Activated CD4-positive, alpha-beta memory T cell treated with anti-CD3 and anti-CD28 coated beads, Interleukin-2, amount 10 ng/mL, durations not matched to agents 7 days and 5 days (primary cell): ENCODE measurements around the gene CHAF1A. TPM values are rescaled to one million over a fixed set of nuclear protein-coding genes. Genes with fewer than 3 reads are reported as not detected.

Experiments
- CTCF ChIA-PET: fragments of 350-600 bp; sonication (Branson Sonifier 250); formaldehyde crosslinking; loops from one replicate; lab custom pipeline; 2021; ENCODE audit warnings: antibody characterized with exemption, inconsistent platforms; lab: Charles Lee
- POLR2A ChIA-PET: fragments of 350-600 bp; sonication (Branson Sonifier 250); formaldehyde crosslinking; loops from one replicate; lab custom pipeline; 2021; ENCODE audit warnings: antibody characterized with exemption; lab: Charles Lee
- DNase-seq: peaks from one replicate; pipeline ENCODE4 v3.0.0-alpha.2; 2020
- H3K27ac Mint-ChIP-seq: one replicate; pipeline ENCODE4 v1.8.0; 2021; ENCODE audit warnings: mild to moderate bottlenecking, mixed read lengths
- H3K27me3 Mint-ChIP-seq: one replicate; pipeline ENCODE4 v1.8.0; 2021; ENCODE audit warnings: mixed read lengths
- H3K36me3 Mint-ChIP-seq: one replicate; pipeline ENCODE4 v1.8.0; 2021; ENCODE audit warnings: low read depth, mixed read lengths
- H3K4me1 Mint-ChIP-seq: one replicate; pipeline ENCODE4 v1.8.0; 2021; ENCODE audit warnings: mixed read lengths
- H3K4me3 Mint-ChIP-seq: one replicate; pipeline ENCODE4 v1.8.0; 2021; ENCODE audit warnings: mild to moderate bottlenecking, mixed read lengths
- H3K9me3 Mint-ChIP-seq: one replicate; pipeline ENCODE4 v1.8.0; 2021; ENCODE audit warnings: mixed read lengths
- total RNA-seq, 2 experiments: library from RNA; stranded (reverse); gene quantifications; one replicate each; pipeline ENCODE4 v1.2.3, GENCODE V29; 2021

The CHAF1A gene
- total RNA-seq, 2 experiments from 2014 or later: 71.7 to 82.5 TPM

DNA sequence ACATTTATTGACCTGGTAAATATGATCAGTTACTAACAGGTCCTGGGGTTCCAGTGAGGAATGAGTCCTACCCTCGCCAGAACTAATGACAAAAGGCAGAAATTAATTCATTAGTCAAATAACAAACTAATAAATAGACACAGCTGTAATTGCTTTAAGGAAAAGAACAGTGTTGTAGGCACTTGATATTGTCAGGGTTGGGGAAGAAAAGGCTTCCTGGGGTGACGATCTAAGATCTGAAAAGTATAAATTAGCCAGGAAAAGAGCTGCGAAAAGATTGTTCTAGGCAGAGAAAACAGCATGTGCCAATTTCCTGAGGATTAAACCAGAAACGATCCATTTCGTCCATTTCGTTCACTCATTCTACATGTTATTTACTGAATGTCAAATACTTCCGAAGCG lies 670 bp upstream of the CHAF1A start:
- H3K27ac Mint-ChIP-seq: peak overlapping the region; percentile 92
- POLR2A ChIA-PET: interaction anchor here (0.6 to 3.3 kb wide), 20 partner anchors 10 to 1781 kb away, joined by 3 to 16 read pairs (median 5); partner anchors contain the start of genes DAPK3, HDGFL2, MPND and STAP2
- peaks cover 71% of the 10 kb centered on the region for H3K4me1 Mint-ChIP-seq
- H3K36me3 Mint-ChIP-seq: peaks cover 43% of the 10 kb centered on the region
- no peaks in the 10 kb centered on the region for H3K9me3 Mint-ChIP-seq
- no peaks in the 10 kb centered on the region for H3K27me3 Mint-ChIP-seq
- DNase-seq: no peak
- peak overlapping the region; percentile 78 for H3K4me3 Mint-ChIP-seq
- CTCF ChIA-PET: interaction anchor here (0.6 to 2.9 kb wide), 14 partner anchors 11 to 1097 kb away, joined by 3 to 36 read pairs (median 5); partner anchors contain the start of genes FEM1A, HDGFL2, MPND and YJU2

DNA sequence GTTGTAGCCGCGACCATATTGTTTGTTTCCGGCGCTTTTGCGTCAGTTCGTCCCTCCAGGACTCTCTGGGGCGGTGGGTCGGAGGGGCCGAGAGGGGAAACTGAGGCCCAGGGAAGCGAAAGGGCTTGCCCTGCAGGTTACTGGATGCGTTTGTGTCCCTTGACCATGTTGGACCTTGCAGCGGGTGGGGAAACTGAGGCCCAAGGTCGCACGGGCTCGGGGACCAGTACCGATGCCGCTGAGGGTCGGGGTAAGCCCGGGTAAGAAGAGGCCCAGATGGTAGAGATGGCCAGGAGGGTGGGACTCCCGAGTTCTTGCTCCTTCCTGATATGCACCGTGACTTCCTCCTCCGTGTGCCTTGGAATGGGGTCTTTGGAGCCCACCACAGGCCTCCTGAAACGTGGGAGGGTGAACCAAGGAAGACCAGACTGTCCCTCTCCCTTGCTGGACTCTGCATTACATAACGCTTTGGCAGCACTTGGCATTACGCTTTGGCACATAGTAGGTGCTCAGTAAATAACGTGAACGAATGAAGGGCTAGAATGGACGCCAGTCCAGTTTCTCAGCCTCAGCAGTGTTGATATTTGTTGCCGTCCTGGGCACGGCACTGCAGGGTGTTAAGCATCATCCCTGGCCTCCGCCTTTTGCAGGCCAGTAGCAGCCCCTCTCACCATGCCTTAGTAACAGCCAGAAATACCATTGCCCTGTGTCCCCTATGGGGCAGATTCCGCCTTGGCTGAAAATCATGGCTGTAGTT lies 743 bp downstream of the CHAF1A start:
- CTCF ChIA-PET: interaction anchor here (1.3 to 1.8 kb wide), 4 partner anchors 51 to 120 kb away, joined by 3 to 12 read pairs (median 8); partner anchors contain the start of genes HDGFL2 and MPND
- no peaks in the 10 kb centered on the region for H3K9me3 Mint-ChIP-seq
- peak overlapping the region; percentile 86 for H3K27ac Mint-ChIP-seq
- H3K36me3 Mint-ChIP-seq: peaks cover 35% of the 10 kb centered on the region
- H3K4me3 Mint-ChIP-seq: peak overlapping the region; percentile 93
- DNase-seq: no peak
- POLR2A ChIA-PET: interaction anchor here (0.8 to 3.8 kb wide), 13 partner anchors 12 to 432 kb away, joined by 3 to 22 read pairs (median 6); partner anchors contain the start of genes DAPK3, HDGFL2, MPND and STAP2
- no peaks in the 10 kb centered on the region for H3K27me3 Mint-ChIP-seq
- peaks cover 66% of the 10 kb centered on the region for H3K4me1 Mint-ChIP-seq

DNA sequence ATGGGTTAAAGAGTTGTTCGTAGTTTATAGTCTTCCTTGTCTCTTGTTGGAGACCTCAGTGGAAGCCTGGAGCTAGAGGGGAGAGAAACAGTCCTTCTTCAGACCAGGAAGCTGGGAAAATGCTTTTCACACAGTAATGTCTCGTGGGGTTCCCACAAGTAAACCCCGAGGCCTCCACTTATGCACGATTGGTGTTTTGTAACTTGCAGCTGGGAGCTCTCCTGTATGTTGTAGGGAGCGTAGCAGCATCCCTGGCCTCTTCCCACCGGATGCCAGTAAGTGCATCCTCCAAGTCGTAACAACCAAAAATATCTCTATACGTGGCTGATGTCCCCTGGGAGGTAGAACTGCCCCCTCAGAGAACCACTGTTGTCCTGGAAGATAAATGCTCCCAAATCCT lies 3.5 kb downstream of the CHAF1A start:
- CTCF ChIA-PET: interaction anchor here (1.2 kb wide), 1 partner anchor 9 kb away, joined by 3 read pairs; no protein-coding TSS in a partner anchor
- no peaks in the 10 kb centered on the region for H3K9me3 Mint-ChIP-seq
- no peak overlapping the region for H3K27ac Mint-ChIP-seq
- H3K27me3 Mint-ChIP-seq: no peaks in the 10 kb centered on the region
- H3K4me1 Mint-ChIP-seq: peaks cover 47% of the 10 kb centered on the region
- POLR2A ChIA-PET: interaction anchor here (1.1 to 3.8 kb wide), 2 partner anchors 9 to 16 kb away, joined by 3 to 22 read pairs; no protein-coding TSS in a partner anchor
- H3K4me3 Mint-ChIP-seq: no peak overlapping the region
- H3K36me3 Mint-ChIP-seq: peaks cover 42% of the 10 kb centered on the region
- DNase-seq: no peak

- H3K4me3 Mint-ChIP-seq: no peak overlapping the region
- H3K27me3 Mint-ChIP-seq: no peaks in the 10 kb centered on the region
- peaks cover 42% of the 10 kb centered on the region for H3K36me3 Mint-ChIP-seq
- H3K9me3 Mint-ChIP-seq: no peaks in the 10 kb centered on the region
- ChIA-PET POLR2A (interaction anchor here (1.1 to 3.8 kb wide), 2 partner anchors 8 to 15 kb away, joined by 3 to 22 read pairs; no protein-coding TSS in a partner anchor), CTCF (interaction anchor here (1.2 kb wide), 1 partner anchor 9 kb away, joined by 3 read pairs; no protein-coding TSS in a partner anchor)
- no peak for DNase-seq
- peaks cover 40% of the 10 kb centered on the region for H3K4me1 Mint-ChIP-seq
- H3K27ac Mint-ChIP-seq: no peak overlapping the region
Measured at GRCh38 chr19:4406626-4407025, 4.2 kb downstream of the CHAF1A start.

- peaks cover 51% of the 10 kb centered on the region for H3K36me3 Mint-ChIP-seq
- DNase-seq: no peak
- H3K27me3 Mint-ChIP-seq: no peaks in the 10 kb centered on the region
- no peak overlapping the region for H3K4me3 Mint-ChIP-seq
- no peak overlapping the region for H3K27ac Mint-ChIP-seq
- CTCF ChIA-PET: no interaction called here
- peaks cover 19% of the 10 kb centered on the region for H3K4me1 Mint-ChIP-seq
- H3K9me3 Mint-ChIP-seq: no peaks in the 10 kb centered on the region
- POLR2A ChIA-PET: no interaction called here
Measured at GRCh38 chr19:4409123-4409933, 6.9 kb downstream of the CHAF1A start.

DNA sequence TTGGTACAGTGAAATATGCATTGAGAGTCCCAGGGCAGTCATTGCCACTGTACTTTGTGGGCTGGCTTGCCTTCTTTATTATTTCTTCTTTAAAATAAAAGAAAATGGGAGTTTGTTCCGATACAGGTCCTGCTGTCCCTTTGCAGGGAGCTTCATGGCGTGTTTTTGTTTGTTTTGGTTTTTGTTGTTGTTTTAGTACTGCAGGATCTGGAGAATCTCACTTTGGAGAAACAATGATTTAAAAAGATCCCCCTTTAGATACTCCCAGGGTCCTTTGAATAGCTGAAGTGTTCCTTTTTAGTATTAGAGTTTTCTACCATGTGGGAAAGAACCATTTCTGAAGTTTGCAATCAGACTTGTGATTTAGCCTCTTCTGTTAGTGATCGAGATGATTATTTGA lies 11.1 kb downstream of the CHAF1A start:
- Mint-ChIP-seq H3K27me3 (no peaks in the 10 kb centered on the region), H3K9me3 (no peaks in the 10 kb centered on the region), H3K4me1 (no peaks in the 10 kb centered on the region), H3K27ac (no peak overlapping the region), H3K36me3 (peaks cover 50% of the 10 kb centered on the region), H3K4me3 (no peak overlapping the region)
- no peak for DNase-seq
- POLR2A ChIA-PET: interaction anchor here (0.8 to 4.7 kb wide), 3 partner anchors 9 to 69 kb away, joined by 3 to 22 read pairs (median 3); no protein-coding TSS in a partner anchor
- CTCF ChIA-PET: interaction anchor here (0.6 kb wide), 1 partner anchor 51 kb away, joined by 3 read pairs; no protein-coding TSS in a partner anchor

DNA sequence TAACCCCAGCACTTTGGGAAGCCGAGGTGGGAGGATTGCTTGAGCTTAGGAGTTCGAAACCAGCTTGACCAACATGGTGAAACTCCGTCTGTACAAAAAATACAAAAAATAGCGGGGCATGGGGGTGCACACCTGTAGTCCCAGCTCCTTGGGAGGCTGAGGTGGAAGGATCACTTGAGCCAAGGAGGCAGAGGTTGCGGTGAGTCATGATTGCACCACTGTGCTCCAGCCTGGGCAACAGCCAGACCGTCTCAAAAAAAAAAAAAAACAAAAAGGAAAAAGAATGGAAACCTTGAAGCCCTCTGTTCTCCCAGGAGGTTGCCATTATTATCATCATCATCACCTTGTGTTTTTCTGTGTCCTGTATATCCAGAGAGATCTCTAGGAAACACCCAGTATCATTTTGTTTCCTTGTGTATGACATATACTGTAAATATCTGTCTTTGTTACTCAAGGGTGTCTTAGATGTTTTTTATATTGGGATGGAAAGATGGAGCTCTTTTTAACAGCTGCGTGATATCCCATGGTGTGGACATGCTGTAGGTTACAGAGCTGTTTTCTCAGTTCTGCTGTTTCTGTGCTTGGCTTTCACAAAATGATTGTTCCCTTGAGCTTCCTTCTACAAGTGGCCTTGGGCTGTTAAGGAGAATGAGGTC lies 11.8 kb downstream of the CHAF1A start:
- Mint-ChIP-seq H3K27ac (no peak overlapping the region), H3K9me3 (no peaks in the 10 kb centered on the region), H3K4me3 (no peak overlapping the region), H3K36me3 (peaks cover 44% of the 10 kb centered on the region), H3K27me3 (no peaks in the 10 kb centered on the region), H3K4me1 (no peaks in the 10 kb centered on the region)
- ChIA-PET CTCF (interaction anchor here (0.6 to 1.8 kb wide), 3 partner anchors 8 to 111 kb away, joined by 3 read pairs; no protein-coding TSS in a partner anchor), POLR2A (interaction anchor here (0.8 to 4.7 kb wide), 2 partner anchors 9 to 10 kb away, joined by 3 to 22 read pairs; no protein-coding TSS in a partner anchor)
- DNase-seq: no peak

- no peak for DNase-seq
- Mint-ChIP-seq H3K9me3 (no peaks in the 10 kb centered on the region), H3K27me3 (no peaks in the 10 kb centered on the region), H3K27ac (no peak overlapping the region), H3K4me3 (no peak overlapping the region), H3K36me3 (peaks cover 39% of the 10 kb centered on the region), H3K4me1 (no peaks in the 10 kb centered on the region)
- ChIA-PET CTCF (interaction anchor here (1.2 to 1.8 kb wide), 2 partner anchors 8 to 110 kb away, joined by 3 read pairs; no protein-coding TSS in a partner anchor), POLR2A (interaction anchor here (4.7 kb wide), 1 partner anchor 10 kb away, joined by 22 read pairs; no protein-coding TSS in a partner anchor)
Measured at GRCh38 chr19:4414800-4415321, 12.4 kb downstream of the CHAF1A start.

DNA sequence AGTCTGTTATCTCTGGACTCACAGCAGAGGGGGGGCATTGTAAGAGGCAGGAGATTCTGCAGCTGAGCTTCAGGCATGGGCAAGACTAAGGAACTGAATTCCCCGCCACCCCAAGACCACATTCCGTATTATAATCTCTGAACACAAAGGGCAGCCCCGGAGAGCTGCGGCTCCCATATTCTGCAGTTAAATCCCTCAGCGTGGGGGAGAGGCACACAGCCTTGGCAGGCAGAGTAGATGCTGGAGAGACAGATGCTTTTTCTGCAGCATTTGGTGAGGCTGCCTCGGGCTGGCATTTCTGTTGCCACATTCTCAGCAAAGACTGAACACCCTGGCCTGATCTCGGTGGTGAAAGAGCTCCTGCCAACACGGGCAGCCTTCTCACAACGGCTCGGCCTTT lies 12.9 kb downstream of the CHAF1A start:
- H3K9me3 Mint-ChIP-seq: no peaks in the 10 kb centered on the region
- H3K4me3 Mint-ChIP-seq: no peak overlapping the region
- ChIA-PET POLR2A (interaction anchor here (1.1 to 4.7 kb wide), 2 partner anchors 10 to 49 kb away, joined by 3 to 22 read pairs; no protein-coding TSS in a partner anchor), CTCF (interaction anchor here (0.9 to 1.8 kb wide), 5 partner anchors 9 to 110 kb away, joined by 3 to 4 read pairs (median 3); partner anchors contain the start of gene SH3GL1)
- H3K36me3 Mint-ChIP-seq: peaks cover 39% of the 10 kb centered on the region
- H3K27me3 Mint-ChIP-seq: no peaks in the 10 kb centered on the region
- no peaks in the 10 kb centered on the region for H3K4me1 Mint-ChIP-seq
- no peak overlapping the region for H3K27ac Mint-ChIP-seq
- no peak for DNase-seq

- DNase-seq: no peak
- POLR2A ChIA-PET: interaction anchor here (1.1 to 4.7 kb wide), 2 partner anchors 11 to 50 kb away, joined by 3 to 22 read pairs; no protein-coding TSS in a partner anchor
- Mint-ChIP-seq H3K27ac (no peak overlapping the region), H3K36me3 (peaks cover 39% of the 10 kb centered on the region), H3K4me3 (no peak overlapping the region), H3K4me1 (no peaks in the 10 kb centered on the region), H3K27me3 (no peaks in the 10 kb centered on the region), H3K9me3 (no peaks in the 10 kb centered on the region)
- CTCF ChIA-PET: interaction anchor here (0.9 to 1.8 kb wide), 4 partner anchors 10 to 74 kb away, joined by 3 to 4 read pairs (median 3); partner anchors contain the start of gene SH3GL1
Measured at GRCh38 chr19:4416268-4416667, 13.8 kb downstream of the CHAF1A start.

DNA sequence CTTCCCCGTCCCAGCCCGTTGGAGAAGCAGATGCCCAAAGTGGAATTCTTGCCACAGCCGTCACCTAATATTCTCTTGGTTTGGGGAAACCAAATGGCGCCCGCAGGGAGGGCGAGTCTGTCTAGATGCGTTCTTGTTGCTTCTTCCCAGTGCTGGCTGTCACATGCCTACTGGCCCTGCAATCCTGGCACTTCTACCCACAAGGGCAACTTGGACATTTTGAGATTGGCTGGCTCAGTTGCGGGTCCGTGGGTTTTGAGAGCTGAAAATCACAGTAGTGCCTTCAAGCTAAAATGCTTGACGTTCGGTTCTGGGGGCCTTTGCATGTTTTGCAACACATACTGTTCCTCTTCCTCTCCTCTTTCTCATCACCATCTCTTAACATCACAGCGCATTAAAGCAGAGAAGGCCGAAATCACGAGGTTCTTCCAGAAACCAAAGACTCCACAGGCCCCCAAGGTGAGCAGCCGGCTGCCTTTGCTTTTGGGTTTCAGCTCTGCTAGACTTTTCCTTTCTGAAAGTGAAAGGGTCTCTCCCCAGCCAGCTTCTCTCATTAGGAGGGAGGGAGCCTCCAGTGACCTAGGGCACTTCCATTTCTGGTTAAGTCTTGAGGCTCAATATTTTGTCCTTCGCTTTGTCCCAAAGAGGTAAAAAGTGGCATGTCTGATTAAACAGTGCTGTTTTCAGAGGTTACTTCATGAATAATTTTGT lies 21.1 kb downstream of the CHAF1A start:
- Mint-ChIP-seq H3K27me3 (no peaks in the 10 kb centered on the region), H3K9me3 (no peaks in the 10 kb centered on the region), H3K27ac (no peak overlapping the region), H3K4me3 (no peak overlapping the region), H3K36me3 (peaks cover 36% of the 10 kb centered on the region), H3K4me1 (peaks cover 10% of the 10 kb centered on the region)
- ChIA-PET POLR2A (interaction anchor here (0.7 to 1.9 kb wide), 4 partner anchors 10 to 441 kb away, joined by 3 to 4 read pairs (median 3); partner anchors contain the start of gene HDGFL2), CTCF (no interaction called here)
- DNase-seq: no peak
